DMS153 treated with DMSO at 0.1 percent for 48 hours (cell line): ENCODE data around the gene HLX.

Experiments
- DNase-seq: peaks from one replicate; lab custom pipeline; 2025; ENCODE audit not compliant: unreplicated experiment; lab: John Stamatoyannopoulos, UW

The HLX gene

GRCh38 chr1:220882061-220882891, 3.0 kb downstream of the HLX start:
- DNase-seq: no peak

- no peak for DNase-seq
Measured at GRCh38 chr1:220884109-220884980, 5.1 kb downstream of the HLX start.

- no peak for DNase-seq
Measured at GRCh38 chr1:220884981-220885918, 6.0 kb downstream of the HLX start.

- DNase-seq: no peak
Measured at GRCh38 chr1:220885971-220886370, 6.7 kb downstream of the HLX start.

GRCh38 chr1:220886470-220887201, 7.4 kb downstream of the HLX start:
- DNase-seq: no peak

GRCh38 chr1:220887202-220887519, 7.9 kb downstream of the HLX start:
- DNase-seq: no peak

GRCh38 chr1:220887520-220888416, 8.5 kb downstream of the HLX start:
- DNase-seq: no peak

GRCh38 chr1:220888417-220888986, 9.3 kb downstream of the HLX start:
- DNase-seq: no peak

GRCh38 chr1:220889333-220889732, 10.1 kb downstream of the HLX start:
- no peak for DNase-seq

- no peak for DNase-seq
Measured at GRCh38 chr1:220889848-220890287, 10.6 kb downstream of the HLX start.

- no peak for DNase-seq
Measured at GRCh38 chr1:220890602-220891001, 11.4 kb downstream of the HLX start.

GRCh38 chr1:220891224-220892085, 12.2 kb downstream of the HLX start:
- no peak for DNase-seq

GRCh38 chr1:220892086-220892376, 12.8 kb downstream of the HLX start:
- DNase-seq: no peak

GRCh38 chr1:220892997-220893700, 13.9 kb downstream of the HLX start:
- DNase-seq: no peak

- no peak for DNase-seq
Measured at GRCh38 chr1:220893701-220894024, 14.4 kb downstream of the HLX start.

- DNase-seq: no peak
Measured at GRCh38 chr1:220894025-220894923, 15.0 kb downstream of the HLX start.

GRCh38 chr1:220894924-220895256, 15.6 kb downstream of the HLX start:
- no peak for DNase-seq
